GM21576 (cell line): ENCODE measurements around the gene MAPRE3.
A peak's percentile ranks its signal among the peaks of the same experiment; 100 is the strongest.

Source experiments
- ATAC-seq: cut with Tn5 transposase; IDR thresholded peaks from one replicate; pipeline ENCODE4 v1.9.1; 2021; ENCODE audit warnings: mild to moderate bottlenecking, moderate library complexity; ENCODE audit not compliant: unreplicated experiment

Gene MAPRE3

DNA sequence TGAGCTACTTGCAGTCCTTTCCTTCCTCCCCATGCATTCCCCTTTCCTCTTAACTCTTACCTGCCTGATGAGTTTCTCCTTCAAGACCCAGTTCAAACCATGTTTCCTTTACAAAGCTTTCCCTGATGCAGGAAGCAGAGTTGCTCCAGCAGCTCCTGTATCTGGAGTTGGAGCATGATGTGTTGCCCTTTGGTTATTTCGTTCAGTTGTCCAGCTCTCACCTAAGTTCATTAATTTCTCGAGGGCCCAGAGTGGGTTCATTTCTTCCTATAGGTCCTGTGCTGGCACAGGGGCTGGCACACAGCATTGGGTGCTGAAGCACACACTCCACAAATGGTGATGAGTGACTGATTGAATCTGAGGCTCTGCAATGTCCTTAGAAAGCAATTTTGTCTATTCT lies 39.3 kb downstream of the MAPRE3 start:
- ATAC-seq = no peak

DNA sequence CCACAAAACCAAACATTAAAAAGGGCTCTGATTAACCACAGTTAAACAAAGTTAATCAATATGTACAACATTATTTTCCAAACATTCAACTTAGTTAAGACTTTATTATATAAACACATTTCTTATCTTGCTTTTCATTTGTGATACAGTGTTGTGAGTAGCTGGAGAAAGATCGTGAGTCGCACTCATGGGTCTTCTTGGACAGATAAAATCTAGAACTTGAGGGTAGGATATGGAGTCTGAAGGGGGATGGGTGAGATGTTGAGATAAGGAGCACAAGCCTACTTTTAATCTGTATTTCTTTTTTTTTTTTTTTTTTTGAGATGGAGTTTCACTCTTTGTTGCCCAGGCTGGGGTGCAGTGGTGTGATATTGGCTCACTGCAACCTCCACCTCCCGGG lies 39.7 kb downstream of the MAPRE3 start:
- no peak for ATAC-seq

DNA sequence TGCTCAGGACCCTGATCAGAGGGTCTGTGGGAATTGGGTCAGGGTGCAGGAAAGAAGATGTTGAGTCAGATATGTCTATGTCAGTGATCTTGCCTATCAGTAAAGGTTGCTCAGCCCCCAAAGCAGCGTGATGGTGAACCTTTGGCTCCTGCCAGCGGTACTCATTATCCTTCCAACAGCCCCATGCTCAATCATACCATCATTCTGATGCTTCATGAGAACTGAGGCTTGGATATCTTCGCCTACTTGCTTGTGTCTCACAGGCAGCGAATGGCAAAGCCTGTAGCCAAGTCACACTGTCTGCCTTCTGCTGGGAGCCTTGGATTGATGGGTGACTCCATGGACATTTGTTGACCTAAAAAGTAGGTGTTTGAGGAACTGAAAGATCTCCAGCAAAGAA lies 43.3 kb downstream of the MAPRE3 start:
- ATAC-seq = no peak

DNA sequence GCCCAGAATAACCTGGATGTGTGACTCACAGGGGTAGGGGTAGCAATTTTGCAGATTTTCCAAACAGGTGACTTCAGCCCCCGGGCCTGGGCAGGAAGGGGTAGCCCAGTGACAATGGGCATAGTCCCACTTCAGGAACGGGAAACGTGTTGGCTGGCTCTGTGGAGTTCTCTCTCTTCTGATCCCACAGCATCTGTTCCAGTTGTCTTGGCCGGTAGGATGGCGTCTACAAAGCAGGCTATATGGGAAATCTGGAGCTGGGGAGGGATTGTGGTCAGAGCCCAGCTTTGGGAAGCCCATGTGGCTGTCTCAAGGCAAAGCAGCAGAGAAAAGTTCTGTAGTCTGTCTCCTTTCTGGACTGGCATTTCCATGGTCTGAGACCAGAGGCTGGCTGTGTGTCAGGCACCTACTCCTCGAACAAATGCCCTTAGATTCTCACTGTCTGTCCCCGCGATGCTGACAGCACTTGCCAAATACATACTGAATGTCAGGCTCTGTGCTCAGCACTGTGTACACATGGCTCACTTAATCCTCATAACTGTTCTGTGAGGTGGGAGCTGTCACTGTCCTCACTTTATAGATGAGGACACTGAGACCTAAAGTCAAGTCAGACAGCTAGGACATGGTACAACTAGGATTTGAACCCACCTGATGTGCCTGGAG lies 44.5 kb downstream of the MAPRE3 start:
- ATAC-seq = no peak

DNA sequence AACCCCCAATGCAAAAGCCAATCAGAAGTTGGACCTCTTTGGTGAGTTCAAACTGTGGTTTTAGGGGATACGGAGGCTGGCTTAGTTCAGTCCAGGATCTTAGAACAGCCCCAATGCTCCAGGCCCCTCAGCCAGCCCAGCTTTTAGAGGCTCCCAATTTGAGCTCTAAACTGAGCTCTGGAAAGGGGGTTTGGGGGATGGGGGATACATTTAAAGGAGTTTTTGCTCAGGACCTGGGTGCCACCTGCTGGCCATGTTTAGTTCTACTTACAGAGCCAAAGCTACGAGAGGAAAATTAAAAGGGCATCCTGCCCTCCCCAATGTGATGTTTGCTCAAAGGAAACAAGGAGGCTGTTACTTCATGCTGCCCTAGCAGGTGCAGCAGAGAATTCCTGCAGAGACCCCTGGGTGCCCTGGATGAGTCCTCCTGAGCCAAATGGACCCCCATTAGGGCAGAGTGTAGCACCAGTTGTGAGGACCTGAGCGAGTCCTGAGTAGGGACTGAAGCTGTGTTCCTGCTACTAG lies 46.4 kb downstream of the MAPRE3 start:
- no peak for ATAC-seq

DNA sequence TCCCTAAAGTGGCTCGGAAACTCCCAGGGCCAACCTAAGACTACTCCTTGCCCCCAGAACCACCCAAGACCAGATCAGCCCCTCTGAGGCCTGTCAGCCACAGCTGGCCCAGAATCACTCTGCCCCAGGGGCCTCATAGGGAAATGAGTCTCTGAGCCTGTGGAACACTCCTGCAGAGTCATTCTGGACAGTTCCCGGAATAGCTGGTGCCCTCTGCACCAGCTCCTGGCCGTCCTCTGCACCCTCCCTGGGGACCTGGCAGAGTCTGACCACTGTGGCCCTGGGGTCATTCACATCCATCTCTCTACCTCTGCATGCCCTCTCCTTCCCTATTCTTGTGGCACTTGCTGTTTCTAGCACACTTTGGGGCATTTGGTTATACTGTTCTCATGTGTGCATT lies 47.7 kb downstream of the MAPRE3 start:
- ATAC-seq = no peak

DNA sequence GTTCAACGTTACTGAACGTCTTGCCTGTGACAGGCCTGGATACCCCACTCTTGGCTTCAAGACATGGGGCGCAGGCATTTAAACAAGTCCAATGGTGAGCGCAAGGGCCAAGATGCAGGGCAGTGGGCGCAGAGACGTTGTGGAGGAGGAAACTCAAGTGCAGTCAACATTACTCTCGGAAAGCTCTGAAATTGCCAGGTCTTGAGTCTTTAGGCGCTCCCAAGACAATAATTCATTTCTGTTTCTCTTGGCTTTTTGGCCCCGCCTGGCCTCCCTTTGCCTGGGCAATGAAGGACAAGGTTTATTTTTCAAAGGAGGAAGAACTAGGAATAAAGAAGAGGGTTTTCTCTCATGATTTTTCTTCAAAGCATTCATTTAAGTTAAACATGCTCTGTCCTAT lies 49.0 kb downstream of the MAPRE3 start:
- ATAC-seq = no peak

DNA sequence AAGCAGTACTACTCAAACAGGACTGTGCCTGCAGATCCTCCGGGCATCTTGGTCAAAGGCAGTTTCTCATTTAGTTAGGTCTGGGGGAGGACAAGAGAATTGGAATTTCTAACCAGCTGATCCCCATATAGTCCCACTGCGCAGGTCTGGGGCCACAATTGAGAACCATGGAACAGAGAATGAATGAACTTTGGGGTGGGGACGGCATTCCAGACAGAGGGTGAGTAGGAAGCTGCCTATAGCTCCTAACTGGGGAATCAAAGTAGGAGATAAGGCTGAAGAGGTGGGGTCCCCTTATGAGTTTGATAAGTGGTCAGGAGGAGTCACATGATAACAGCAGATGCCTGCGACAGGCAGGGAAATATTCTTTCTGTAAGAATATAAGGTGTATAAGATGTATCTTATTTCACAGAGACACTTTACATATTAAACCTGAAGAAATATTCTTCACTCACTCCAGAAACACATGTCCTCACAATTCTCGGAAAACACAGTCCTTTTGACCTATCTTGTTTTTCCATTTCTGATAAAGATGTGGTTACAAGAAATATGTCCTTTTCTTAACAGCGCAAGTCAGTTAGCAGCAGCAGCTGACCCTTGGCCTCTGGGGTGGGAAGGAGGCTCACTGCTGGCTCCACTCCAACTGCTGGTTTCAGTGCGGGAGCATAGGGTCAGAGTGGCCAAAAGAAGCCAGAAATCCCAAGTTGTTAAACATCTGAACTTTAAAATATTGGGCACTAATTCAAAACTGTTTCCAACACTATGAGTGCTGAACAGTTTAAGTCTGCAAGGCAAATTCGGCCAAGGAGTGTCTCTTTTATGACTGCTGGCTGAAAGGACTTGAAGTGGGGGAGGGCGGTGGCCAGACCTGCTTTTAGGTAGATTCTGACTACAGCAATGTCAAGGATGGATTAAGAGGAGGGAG lies 49.8 kb downstream of the MAPRE3 start:
- ATAC-seq = no peak

DNA sequence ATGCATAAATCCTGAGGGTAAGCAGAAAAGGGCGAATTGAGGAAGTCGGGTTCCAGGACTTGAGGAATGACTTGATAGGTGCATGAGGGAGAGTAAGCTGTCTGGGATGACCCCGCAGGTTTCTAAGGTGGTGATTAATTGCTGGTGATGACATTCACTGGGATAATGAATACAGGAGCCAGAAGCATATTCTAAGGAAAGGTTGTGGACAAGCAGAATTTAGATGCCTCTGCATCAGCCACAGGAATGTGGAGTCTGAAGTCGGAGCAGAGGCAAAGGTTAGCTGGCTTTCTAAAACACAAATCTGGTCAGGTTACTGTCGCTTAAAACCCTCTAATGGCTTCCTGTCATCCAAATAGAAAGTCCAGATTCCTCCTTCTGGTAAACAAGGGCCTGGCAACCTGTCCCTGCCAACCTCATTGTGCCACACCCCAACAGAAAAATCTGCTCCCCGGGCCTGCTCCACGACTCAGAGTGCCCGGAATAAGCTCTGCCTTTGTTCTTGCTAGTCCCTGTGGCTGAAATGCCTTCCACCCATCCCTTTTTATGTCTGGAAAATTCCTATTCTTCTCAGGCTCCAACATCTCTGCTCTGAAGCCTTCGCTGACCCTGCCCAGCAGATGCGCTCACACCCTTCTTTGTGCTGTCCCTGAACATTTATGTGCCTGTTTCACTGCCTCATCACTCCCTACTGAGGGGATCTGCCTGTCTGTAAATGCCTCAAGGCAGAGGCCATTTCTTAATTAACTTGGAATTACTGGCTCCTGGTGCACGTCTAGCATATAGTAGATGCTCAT lies 51.0 kb downstream of the MAPRE3 start:
- no peak for ATAC-seq

DNA sequence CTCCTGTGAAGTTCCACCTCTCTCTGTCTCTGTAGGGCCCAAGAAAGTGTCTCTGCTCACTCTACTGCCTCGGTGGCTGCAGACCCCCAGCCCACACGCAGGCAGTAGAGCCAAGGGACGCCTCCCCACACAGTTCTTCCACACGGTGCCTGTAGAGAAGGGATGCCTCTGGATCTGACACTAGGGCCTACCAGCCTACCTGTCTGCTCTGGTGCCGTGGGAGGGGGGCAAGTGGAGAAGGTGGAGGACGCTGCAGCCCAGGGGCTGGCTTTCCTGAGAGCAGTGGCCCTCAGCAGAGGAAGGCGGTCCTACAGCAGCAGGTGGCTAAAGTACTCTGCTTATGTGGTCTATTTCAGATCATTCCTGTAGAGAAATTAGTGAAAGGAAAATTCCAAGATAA lies 53.3 kb downstream of the MAPRE3 start:
- ATAC-seq = no peak

DNA sequence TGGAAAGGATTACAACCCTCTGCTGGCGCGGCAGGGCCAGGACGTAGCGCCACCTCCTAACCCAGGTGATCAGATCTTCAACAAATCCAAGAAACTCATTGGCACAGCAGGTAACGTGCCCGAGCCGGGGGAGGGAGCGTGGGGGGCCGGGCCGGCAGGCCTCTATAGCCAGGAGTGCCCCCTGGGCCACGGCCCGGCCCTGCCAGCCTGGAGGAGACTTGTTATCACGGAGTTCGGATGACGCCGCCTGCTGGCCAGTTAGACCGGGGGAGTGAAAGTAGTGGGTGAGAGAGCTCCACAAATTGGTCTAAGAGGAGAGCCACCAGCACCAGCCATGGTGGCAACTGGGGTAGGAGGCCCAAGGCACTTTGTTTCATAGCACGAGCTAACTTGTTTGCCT lies 53.8 kb downstream of the MAPRE3 start:
- no peak for ATAC-seq

DNA sequence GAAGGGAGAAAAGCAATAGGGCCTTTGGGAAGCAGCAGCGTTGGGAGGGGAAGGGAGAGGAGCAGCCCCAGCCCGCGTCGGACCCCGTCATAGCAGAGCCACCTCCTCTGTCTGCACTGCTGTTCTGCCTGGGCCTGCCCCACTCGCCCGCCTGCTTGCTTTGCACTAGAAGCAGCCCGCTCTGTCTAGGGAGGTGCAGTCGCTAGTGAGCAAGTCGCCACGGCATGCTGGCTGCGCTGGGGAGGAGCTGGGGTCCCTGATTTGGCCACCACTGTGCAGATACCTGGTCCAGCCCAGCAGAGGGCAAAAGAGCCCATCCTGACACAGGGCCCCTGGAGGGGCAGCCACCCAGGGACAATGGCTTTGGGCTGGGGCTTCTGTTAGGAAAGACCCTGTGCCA lies 54.4 kb downstream of the MAPRE3 start:
- ATAC-seq = no peak

DNA sequence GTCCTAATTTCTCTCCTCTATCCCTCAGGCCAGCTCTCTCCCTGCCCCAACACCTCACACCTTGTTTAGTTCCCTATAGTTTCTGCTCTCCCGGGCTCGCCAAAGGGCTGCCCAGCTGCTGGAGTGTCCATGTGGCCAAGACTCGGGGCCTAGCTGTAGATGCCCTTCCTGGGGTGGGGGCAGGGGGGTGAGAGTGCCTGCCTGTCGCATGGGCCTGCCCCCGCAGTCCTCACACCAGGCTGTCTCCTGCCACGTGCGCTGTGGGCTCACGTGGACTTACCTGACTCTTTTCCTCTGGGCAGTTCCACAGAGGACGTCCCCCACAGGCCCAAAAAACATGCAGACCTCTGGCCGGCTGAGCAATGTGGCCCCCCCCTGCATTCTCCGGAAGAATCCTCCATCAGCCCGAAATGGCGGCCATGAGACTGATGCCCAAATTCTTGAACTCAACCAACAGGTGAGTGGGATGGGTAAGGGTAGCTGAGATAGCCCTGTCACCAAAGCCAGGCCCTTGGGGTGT lies 54.9 kb downstream of the MAPRE3 start:
- no peak for ATAC-seq

DNA sequence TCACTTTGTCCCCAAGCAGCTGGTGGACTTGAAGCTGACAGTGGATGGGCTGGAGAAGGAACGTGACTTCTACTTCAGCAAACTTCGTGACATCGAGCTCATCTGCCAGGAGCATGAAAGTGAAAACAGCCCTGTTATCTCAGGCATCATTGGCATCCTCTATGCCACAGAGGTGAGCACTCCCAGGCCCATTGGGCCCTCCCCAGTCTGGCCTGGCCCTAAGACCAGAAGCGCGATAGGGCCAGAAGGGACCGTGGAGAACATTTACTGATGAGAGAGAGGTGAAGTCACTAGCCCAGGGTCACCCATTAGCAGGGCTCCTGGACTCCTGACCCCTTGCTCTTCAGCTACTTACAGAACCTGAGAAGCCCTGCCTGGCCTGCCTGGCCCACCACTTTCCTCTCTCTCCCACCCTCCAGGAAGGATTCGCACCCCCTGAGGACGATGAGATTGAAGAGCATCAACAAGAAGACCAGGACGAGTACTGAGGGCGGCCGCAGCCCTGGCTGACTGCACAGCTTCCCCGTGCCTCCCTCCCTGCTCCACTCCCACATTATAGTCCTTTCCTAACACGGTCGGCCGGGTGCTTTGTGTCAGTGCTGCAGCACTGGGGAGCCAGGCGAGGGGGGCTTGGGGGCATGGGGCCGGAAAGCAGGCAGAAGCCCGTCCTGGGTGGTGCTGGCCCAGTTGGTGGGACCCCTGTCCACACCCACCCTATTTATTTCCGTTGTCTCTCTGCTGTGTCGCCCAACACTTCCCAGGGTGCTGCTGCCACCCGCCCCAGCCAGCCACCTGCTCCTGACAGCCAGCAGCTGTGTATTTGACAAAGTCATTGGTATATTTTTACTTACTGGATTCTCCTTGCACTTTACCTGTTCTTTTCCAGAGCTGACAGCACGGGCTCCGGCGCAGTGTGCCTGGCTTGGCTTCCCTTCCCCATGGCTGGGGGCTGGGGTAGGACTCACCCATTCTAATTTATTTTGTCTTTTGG lies 55.7 kb downstream of the MAPRE3 start:
- no peak for ATAC-seq

DNA sequence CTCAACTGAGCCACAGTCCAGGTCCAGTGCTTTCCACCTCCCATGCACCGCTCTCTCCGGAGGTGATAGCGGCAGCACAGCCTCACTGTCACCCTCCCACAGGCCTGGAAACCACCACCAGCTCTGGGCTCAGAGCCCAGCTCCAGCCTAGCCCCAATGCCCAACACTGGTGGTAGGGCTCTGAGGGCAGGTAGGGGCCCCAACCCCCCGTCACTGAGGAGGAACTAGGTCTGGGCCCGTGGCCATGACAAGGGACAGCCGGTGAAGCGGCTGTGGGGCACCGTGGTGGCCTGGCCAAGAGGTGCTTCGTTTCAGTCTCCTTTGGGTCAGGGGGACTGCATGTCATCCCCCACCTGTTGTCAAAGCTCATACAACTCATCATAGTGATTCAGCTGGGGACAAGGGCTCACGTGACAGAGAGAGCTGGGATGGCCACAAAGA lies 56.8 kb downstream of the MAPRE3 start:
- no peak for ATAC-seq

DNA sequence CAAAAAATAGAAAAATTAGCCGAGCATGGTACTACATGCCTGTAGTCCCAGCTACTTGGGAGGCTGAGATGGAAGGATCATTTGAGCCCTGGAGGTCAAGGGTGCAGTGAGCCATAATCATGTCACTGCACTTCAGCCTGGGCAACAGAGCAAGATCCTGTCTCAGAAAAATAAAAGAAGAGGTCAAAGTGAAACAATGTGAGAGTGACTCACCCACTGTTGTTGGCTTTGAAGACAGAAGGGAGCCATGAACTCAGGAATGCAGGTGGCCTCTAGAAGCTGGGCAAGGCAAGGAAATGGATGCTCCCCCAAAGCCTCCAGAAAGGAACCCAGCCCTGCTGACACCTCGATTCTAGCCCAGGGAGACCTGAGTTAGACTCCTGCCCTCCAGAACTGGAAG lies 58.6 kb downstream of the MAPRE3 start:
- ATAC-seq = no peak

DNA sequence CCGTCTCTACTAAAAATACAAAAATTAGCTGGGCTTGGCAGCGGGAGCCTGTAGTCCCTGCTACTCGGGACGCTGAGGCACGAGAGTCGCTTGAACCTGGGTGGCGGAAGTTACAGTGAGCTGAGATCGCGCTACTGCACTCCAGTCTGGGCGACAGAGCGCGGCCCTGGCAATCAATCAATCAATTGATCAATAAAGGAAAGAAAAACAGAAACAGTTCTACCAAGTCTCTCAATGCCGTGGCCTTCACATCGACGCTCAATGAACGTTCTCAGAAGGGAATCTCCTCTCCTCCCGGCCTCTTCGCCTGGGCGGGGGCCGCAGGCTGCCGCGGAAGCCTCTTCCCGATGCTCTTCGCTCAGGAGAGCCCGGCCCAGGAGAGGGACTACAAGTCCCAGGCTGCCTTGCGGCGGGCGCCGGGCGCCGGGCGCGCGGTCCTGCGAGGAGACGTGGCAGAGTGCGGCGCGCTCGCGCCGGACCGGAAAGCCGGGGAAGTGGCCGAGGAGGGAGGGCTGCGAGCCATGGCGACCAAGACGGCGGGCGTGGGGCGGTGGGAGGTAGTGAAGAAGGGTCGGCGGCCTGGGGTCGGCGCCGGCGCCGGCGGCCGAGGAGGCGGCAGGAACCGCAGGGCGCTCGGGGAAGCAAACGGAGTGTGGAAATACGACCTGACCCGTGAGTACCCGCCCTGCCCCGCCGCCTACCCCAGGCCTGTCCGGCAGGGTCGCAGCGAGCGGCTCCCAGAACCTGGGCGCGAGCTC lies 62.2 kb downstream of the MAPRE3 start, which contains the start of gene TMEM214:
TSS of gene TMEM214 (plus strand) at position 471 of the 758 bp plus-strand sequence. CDS start at position 522, 51 bp downstream.
- peak; percentile 87 for ATAC-seq

DNA sequence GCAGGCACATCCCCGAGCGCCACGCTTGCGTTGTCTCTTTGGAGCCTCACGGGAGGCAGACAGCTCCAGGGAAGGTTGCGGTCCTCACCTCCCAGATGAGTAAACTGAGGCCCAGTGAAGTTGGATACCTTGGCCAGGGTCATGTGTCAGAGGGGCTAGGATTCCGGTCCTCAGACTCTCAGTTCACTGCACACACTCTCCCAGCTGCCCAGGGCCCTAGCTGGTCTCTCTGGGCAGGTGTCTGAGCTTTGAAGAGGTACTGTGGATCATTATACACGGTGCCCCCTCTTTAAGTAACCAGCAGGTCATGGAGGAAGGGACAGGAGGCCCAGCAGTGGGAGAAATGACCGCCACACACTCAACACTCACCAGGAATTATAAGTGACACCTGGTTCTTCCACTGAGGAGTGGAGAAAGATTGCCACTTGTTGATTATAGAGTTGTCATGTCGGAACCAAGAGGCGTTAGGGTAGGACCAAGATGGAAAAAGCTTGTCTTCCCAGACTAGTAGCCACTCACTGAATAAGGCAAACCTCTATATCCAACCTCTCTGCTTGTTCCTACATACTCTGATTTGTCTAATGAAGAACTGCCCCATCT lies 62.9 kb downstream of the MAPRE3 start:
- ATAC-seq = no peak

DNA sequence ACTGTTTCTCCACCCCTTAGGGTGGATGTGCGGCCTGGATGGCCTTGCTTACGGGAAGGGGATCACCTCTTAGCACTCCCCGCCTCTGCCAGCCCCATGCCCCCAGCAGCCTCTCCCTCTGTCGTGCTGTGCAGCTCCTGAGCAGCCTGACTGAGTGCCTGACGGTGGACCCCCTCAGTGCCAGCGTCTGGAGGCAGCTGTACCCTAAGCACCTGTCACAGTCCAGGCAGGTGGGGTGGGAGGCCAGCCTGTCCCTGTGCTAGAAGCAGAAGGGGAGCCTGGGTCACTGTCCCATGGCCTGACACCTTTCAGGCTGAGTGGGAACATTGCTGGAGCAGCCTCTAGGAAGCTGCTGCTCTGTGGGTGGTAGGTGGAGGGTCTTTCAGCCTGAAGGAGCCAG lies 67.6 kb downstream of the MAPRE3 start:
- no peak for ATAC-seq
